Stimulated activated CD4-positive, alpha-beta T cell treated with anti-CD3 and anti-CD28 coated beads, Interleukin-12 subunit alpha, Interleukin-12 subunit beta, amount 100 ng/mL, for 24 hours (primary cell): ENCODE data around the gene MLH1.
A peak's percentile ranks its signal among the peaks of the same experiment; 100 is the strongest.

Source experiments
- DNase-seq, 2 experiments: peaks; one replicate each; pipeline ENCODE4 v3.0.0-alpha.2; 2020; ENCODE audit warnings: low read depth in 2 of 2

MLH1 gene

GRCh38 chr3:36981006-36981405, 12.3 kb upstream of the MLH1 start:
- DNase-seq, result no peak

- no peak for DNase-seq
Observed at GRCh38 chr3:36988356-36988755, 5.0 kb upstream of the MLH1 start.

GRCh38 chr3:36989005-36989404, 4.3 kb upstream of the MLH1 start:
- DNase-seq, result no peak

- no peak for DNase-seq
Observed at GRCh38 chr3:36989568-36989967, 3.8 kb upstream of the MLH1 start.

GRCh38 chr3:36991147-36991546, 2.2 kb upstream of the MLH1 start:
- DNase-seq, result peak in 1 of 2 experiments; percentile 6

- no peak for DNase-seq
Observed at GRCh38 chr3:36991923-36992805, 1.2 kb upstream of the MLH1 start.

- DNase-seq, result no peak
Observed at GRCh38 chr3:36992806-36993325, 452 bp upstream of the MLH1 start, which contains the start of gene EPM2AIP1. EPM2AIP1 (minus strand) TSS chr3:36993131; CDS start chr3:36993077, 54 bp downstream.

- DNase-seq, result no peak
Observed at GRCh38 chr3:37014620-37015019, 21.3 kb downstream of the MLH1 start.

GRCh38 chr3:37015642-37016041, 22.3 kb downstream of the MLH1 start:
- DNase-seq, result no peak

GRCh38 chr3:37016903-37017302, 23.6 kb downstream of the MLH1 start:
- DNase-seq, result no peak

- DNase-seq, result no peak
Observed at GRCh38 chr3:37017683-37018082, 24.4 kb downstream of the MLH1 start.

GRCh38 chr3:37024092-37024491, 30.8 kb downstream of the MLH1 start:
- DNase-seq, result no peak

- no peak for DNase-seq
Observed at GRCh38 chr3:37024820-37025405, 31.6 kb downstream of the MLH1 start.

- DNase-seq, result no peak
Observed at GRCh38 chr3:37025561-37026335, 32.4 kb downstream of the MLH1 start.

GRCh38 chr3:37026851-37027250, 33.5 kb downstream of the MLH1 start:
- DNase-seq, result no peak

- DNase-seq, result no peak
Observed at GRCh38 chr3:37028329-37028728, 35.0 kb downstream of the MLH1 start.

- no peak for DNase-seq
Observed at GRCh38 chr3:37029111-37029510, 35.8 kb downstream of the MLH1 start.

GRCh38 chr3:37029516-37030163, 36.3 kb downstream of the MLH1 start:
- no peak for DNase-seq

- no peak for DNase-seq
Observed at GRCh38 chr3:37030588-37030987, 37.3 kb downstream of the MLH1 start.

GRCh38 chr3:37031096-37031682, 37.9 kb downstream of the MLH1 start:
- DNase-seq, result no peak

GRCh38 chr3:37032961-37033360, 39.6 kb downstream of the MLH1 start:
- no peak for DNase-seq
